Heart right ventricle (tissue), 16 donors: ENCODE measurements around the gene ASH1L. TPM values are rescaled to one million over a fixed set of nuclear protein-coding genes. Genes with fewer than 3 reads are reported as not detected.

Source experiments
- ATAC-seq, 8 donors: fragments of 200-7000 bp; cut with Tn5 transposase; one replicate each; pipeline ENCODE4 v1.9.1; 2020; ENCODE audit warnings: mild to moderate bottlenecking in 8 of 8, moderate library complexity in 8 of 8, moderate number of reproducible peaks in 1 of 8
- DNase-seq, 2 donors: peaks; one replicate each; pipeline ENCODE4 v3.0.0-alpha.2; 2020
- H3K27ac ChIP-seq, 10 donors: fragments of 200-600 bp; sonication (generic) in 2 of 10; one replicate each; pipeline versions ENCODE4 v1.5.0 to v1.8.0; 2020 to 2022; ENCODE audit warnings: mild to moderate bottlenecking in 3 of 10
- H3K27me3 ChIP-seq, 7 donors: fragments of 200-600 bp; one replicate each; pipeline ENCODE4 v1.8.0; 2021 to 2022; ENCODE audit warnings: mild to moderate bottlenecking in 2 of 7
- H3K36me3 ChIP-seq, 9 donors: fragments of 200-600 bp; sonication (generic) in 1 of 9; one replicate each; pipeline versions ENCODE4 v1.5.0 to v1.8.0; 2020 to 2022; ENCODE audit warnings: mild to moderate bottlenecking in 2 of 9
- H3K4me1 ChIP-seq, 9 donors: fragments of 200-600 bp; sonication (generic) in 1 of 9; one replicate each; pipeline versions ENCODE4 v1.5.0 to v1.8.0; 2020 to 2022; ENCODE audit warnings: mild to moderate bottlenecking in 4 of 9
- H3K4me3 ChIP-seq, 10 donors: fragments of 200-600 bp; sonication (generic) in 2 of 10; one replicate each; pipeline versions ENCODE4 v1.5.0 to v1.8.0; 2020 to 2022; ENCODE audit warnings: mild to moderate bottlenecking in 7 of 10, moderate library complexity in 2 of 10
- H3K9me3 ChIP-seq, 11 donors: fragments of 200-600 bp in 10 of 11; sonication (generic) in 2 of 11; one replicate each; pipeline versions ENCODE4 v1.5.0 to v1.8.0; 2013 to 2022; ENCODE audit warnings: mild to moderate bottlenecking in 2 of 11, control low read depth in 1 of 11, moderate library complexity in 1 of 11
- WGBS, 2 donors: extraction: QIAGEN DNeasy Blood & Tissue Kit; methylation state at CpG; one replicate each; pipeline ENCODE4 v1.1.7; 2013; ENCODE audit warnings: inconsistent platforms in 1 of 2; 5-methylcytosine and 5-hydroxymethylcytosine counted together
- intact Hi-C, 10 donors: fragments of 100-400 bp; cut with DNase I; formaldehyde crosslinking; loops; one replicate each; pipeline versions ENCODE4 v1.11.1 to v1.14.2; 2022
- polyA plus RNA-seq, 2 donors: library from polyadenylated mRNA; stranded (reverse); fragments of 200-250 nt; gene quantifications; one replicate each; pipeline ENCODE4 v1.2.3, GENCODE V29; 2013
- total RNA-seq, 10 donors: library from RNA; stranded (reverse); fragmentation: NEBNext Ultra II Directional in 3 of 10; extraction: Animal tissue kit (Norgen Biotek cat#: 25700) in 3 of 10; gene quantifications; one replicate each; pipeline versions ENCODE4 v1.2.1 to v1.2.4, GENCODE V29; 2021 to 2023
- TF ChIP-seq, protein P1 (sequence below), 9 donors: fragments of 200-600 bp; sonication (generic) in 2 of 9; IDR thresholded peaks; one replicate each; pipeline versions ENCODE4 v1.5.0 to v1.8.0; 2021 to 2022; ENCODE audit warnings: antibody characterized with exemption in 9 of 9, mild to moderate bottlenecking in 5 of 9, moderate library complexity in 1 of 9
- donor health status: Arrhythmogenic right ventricular cardiomyopathy.
- donor health status: ischemic (EF 13 %, LVEDD 7.1; RV severe dilation, severe dysfunction).
- donor health status: healthy with polysubstance abuse.
- donor health status: DM: no; HTN: yes; CAD: no.
- donor health status: DM: no; HTN: no; CAD: no.
- donor health status: ischemic (EF 25% LVEDD 6.9; RV normal size, moderate dysfunction).
- donor health status: ischemic (EF 25% LVEDD 5.7; RV mildly dilated, moderate dysfunction).
- donor health status: healthy.
- donor health status: DM: yes; HTN: yes; CAD: no.
- donor health status: Ischemic cardiomyopathy.
- donor health status: ischemic (EF 35%, LVEDD 5.7; RV mildly dilated, moderate dysfunction).
- donor health status: nonischemic (EF 11% LVEDD 7.7; RV severe dilation, severe dysfunction).
- donor health status: DM: yes; HTN: yes; CAD: no.
- donor health status: PGD.
- donor health status: ischemic (EF 29% LVEDD 5.4; RV normal size, mild dysfunction).
- donor health status: nonischemic (EF 23%, LVEDD 6.1; RV moderate dilation, normal function).

Gene ASH1L
- total and polyA plus RNA-seq, 12 donors, result 5.1 to 56.8 (median 47.3) TPM

DNA sequence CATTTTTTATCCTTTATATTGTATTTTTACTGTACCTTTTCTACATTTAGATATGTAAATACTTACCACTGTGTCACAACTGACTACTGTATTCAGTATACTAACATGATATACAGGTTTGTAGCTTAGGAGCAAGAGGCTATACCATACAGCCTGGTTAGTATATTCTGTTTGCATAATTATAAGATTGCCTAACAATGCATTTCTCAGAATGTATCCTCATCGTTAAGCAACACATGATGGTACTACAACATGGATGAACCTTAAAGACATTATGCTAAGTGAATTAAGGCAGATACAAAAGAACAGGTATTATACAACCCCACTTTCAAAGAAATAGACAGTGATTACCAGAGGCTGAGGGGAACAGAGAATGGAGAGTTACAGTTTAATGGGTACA lies 179.2 kb downstream of the ASH1L start:
- Histone ChIP-seq H3K36me3 (peaks cover 0 to 89% (median 0%) of the 10 kb centered on the region in 9 donors), H3K9me3 (peaks cover 0 to 6% (median 0%) of the 10 kb centered on the region in 11 donors), H3K4me1 (peaks cover 0 to 20% (median 17%) of the 10 kb centered on the region in 9 donors), H3K27ac (no peak overlapping the region), H3K4me3 (no peak overlapping the region), H3K27me3 (no peaks in the 10 kb centered on the region)
- TF ChIP-seq, protein P1, sequence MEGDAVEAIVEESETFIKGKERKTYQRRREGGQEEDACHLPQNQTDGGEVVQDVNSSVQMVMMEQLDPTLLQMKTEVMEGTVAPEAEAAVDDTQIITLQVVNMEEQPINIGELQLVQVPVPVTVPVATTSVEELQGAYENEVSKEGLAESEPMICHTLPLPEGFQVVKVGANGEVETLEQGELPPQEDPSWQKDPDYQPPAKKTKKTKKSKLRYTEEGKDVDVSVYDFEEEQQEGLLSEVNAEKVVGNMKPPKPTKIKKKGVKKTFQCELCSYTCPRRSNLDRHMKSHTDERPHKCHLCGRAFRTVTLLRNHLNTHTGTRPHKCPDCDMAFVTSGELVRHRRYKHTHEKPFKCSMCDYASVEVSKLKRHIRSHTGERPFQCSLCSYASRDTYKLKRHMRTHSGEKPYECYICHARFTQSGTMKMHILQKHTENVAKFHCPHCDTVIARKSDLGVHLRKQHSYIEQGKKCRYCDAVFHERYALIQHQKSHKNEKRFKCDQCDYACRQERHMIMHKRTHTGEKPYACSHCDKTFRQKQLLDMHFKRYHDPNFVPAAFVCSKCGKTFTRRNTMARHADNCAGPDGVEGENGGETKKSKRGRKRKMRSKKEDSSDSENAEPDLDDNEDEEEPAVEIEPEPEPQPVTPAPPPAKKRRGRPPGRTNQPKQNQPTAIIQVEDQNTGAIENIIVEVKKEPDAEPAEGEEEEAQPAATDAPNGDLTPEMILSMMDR (IDR thresholded peaks at IDR 0.05), result no peak
- 89 to 96% methylated on average over 1 of the region's 1 CpG for WGBS, 2 donors
- intact Hi-C loops, result no loop called here
- no peak for DNase-seq
- no peak for ATAC-seq

GRCh38 chr1:155379631-155380090 lies 182.9 kb downstream of the ASH1L start:
- TF ChIP-seq, protein P1 (IDR thresholded peaks at IDR 0.05), result no peak
- peak overlapping the region in 8 of 10 donors; percentile 16 to 74 (median 58) for H3K27ac ChIP-seq
- H3K36me3 ChIP-seq, result peaks cover 0 to 96% (median 32%) of the 10 kb centered on the region in 9 donors
- peaks cover 0 to 28% (median 23%) of the 10 kb centered on the region in 9 donors for H3K4me1 ChIP-seq
- H3K4me3 ChIP-seq, result peak overlapping the region in 4 of 10 donors; percentile 16 to 36 (median 22)
- intact Hi-C loops, result loop anchor here in 1 of 10 donors (2.0 kb wide), 1 partner anchor 183 kb away; the partner anchor contains the start of gene ASH1L
- DNase-seq (peak in 1 of 2 donors; percentile 9), ATAC-seq (peak; percentile 64 to 87 (median 85))
- H3K9me3 ChIP-seq, result no peaks in the 10 kb centered on the region
- H3K27me3 ChIP-seq, result no peaks in the 10 kb centered on the region

- Histone ChIP-seq H3K9me3 (no peaks in the 10 kb centered on the region), H3K27me3 (no peaks in the 10 kb centered on the region), H3K27ac (peak overlapping the region; percentile 9 to 74 (median 56)), H3K4me1 (peaks cover 0 to 28% (median 23%) of the 10 kb centered on the region in 9 donors), H3K36me3 (peaks cover 0 to 97% (median 32%) of the 10 kb centered on the region in 9 donors), H3K4me3 (peak overlapping the region in 5 of 10 donors; percentile 9 to 36 (median 18))
- DNase-seq (no peak), ATAC-seq (peak in 5 of 8 donors; percentile 8 to 31 (median 24))
- intact Hi-C loops, result loop anchor here in 1 of 10 donors (2.0 kb wide), 1 partner anchor 184 kb away; the partner anchor contains the start of gene ASH1L
- TF ChIP-seq, protein P1 (IDR thresholded peaks at IDR 0.05), result no peak
- 39 to 51% methylated on average over 3 of the region's 3 CpGs for WGBS, 2 donors
Observed at GRCh38 chr1:155379180-155379579, 183.4 kb downstream of the ASH1L start.

DNA sequence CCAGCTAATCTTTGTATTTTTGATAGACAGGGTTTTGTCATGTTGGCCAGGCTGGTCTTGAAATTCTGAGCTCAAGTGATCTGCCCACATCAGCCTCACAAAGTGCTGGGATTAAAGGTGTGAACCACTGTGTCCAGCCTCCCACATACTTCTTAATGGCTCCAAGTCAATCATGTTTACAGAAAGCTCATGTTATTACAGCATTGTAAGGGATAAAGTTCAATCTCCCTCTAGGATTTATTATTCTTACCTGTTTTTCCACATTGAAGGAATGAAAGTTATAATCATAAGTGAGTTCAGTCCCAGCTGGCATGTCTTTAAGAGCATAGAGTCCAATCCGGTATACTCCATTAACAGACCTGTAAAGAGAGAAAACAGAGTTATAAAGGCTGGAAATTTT lies 202.6 kb downstream of the ASH1L start:
- H3K4me3 ChIP-seq, result no peak overlapping the region
- WGBS, 2 donors, result 97 to 98% methylated on average over 1 of the region's 1 CpG
- intact Hi-C loops, result no loop called here
- no peaks in the 10 kb centered on the region for H3K4me1 ChIP-seq
- H3K27ac ChIP-seq, result no peak overlapping the region
- DNase-seq, result no peak
- no peaks in the 10 kb centered on the region for H3K9me3 ChIP-seq
- no peak for ATAC-seq
- TF ChIP-seq, protein P1 (IDR thresholded peaks at IDR 0.05), result no peak
- H3K36me3 ChIP-seq, result peaks cover 0 to 98% (median 50%) of the 10 kb centered on the region in 9 donors
- no peaks in the 10 kb centered on the region for H3K27me3 ChIP-seq
